Central memory CD8-positive, alpha-beta T cell (primary cell): ENCODE results near the gene FBXL20.
"Not testable (repeated sequence)": the region's sequence is repeated elsewhere in the genome, so short reads cannot be mapped to it uniquely, and the experiment has no call there.

Experiments
- ATAC-seq: fragments of 150-1000 bp; cut with Tn5 transposase; replicated peaks from 2 replicates; pipeline ENCODE4 v1.10.0; 2022; ENCODE audit warnings: mild to moderate bottlenecking, moderate FRiP score, moderate number of reproducible peaks; ENCODE audit not compliant: poor library complexity, severe bottlenecking; ENCODE audit errors: extremely low read depth
- DNase-seq, 2 donors: peaks; one replicate each; pipeline ENCODE4 v3.0.0; 2021; ENCODE audit warnings: low spot score in 2 of 2
- H3K27ac Mint-ChIP-seq: one replicate; pipeline ENCODE4 v1.8.0; 2022; ENCODE audit warnings: low read depth, mild to moderate bottlenecking, moderate library complexity, mixed read lengths
- H3K27me3 Mint-ChIP-seq: one replicate; pipeline ENCODE4 v1.8.0; 2022; ENCODE audit warnings: mixed read lengths
- H3K36me3 Mint-ChIP-seq: one replicate; pipeline ENCODE4 v1.8.0; 2022; ENCODE audit warnings: mild to moderate bottlenecking, moderate library complexity, mixed read lengths; ENCODE audit not compliant: insufficient read depth
- H3K4me1 Mint-ChIP-seq: one replicate; pipeline ENCODE4 v1.8.0; 2022; ENCODE audit warnings: mixed read lengths
- H3K4me3 Mint-ChIP-seq: one replicate; pipeline ENCODE4 v1.8.0; 2022; ENCODE audit warnings: mild to moderate bottlenecking, moderate library complexity, mixed read lengths
- H3K9me3 Mint-ChIP-seq: one replicate; pipeline ENCODE4 v1.8.0; 2022; ENCODE audit warnings: mixed read lengths

FBXL20 gene

GRCh38 chr17:39404542-39405378, 3.3 kb upstream of the FBXL20 start:
- DNase-seq (no peak), ATAC-seq (no peak)
- Mint-ChIP-seq H3K4me1 (peaks cover 13% of the 10 kb centered on the region), H3K27ac (no peak overlapping the region), H3K4me3 (no peak overlapping the region), H3K27me3 (no peaks in the 10 kb centered on the region), H3K36me3 (peaks cover 39% of the 10 kb centered on the region), H3K9me3 (no peaks in the 10 kb centered on the region)

- no peaks in the 10 kb centered on the region for H3K27me3 Mint-ChIP-seq
Observed at GRCh38 chr17:39402890-39403605, 1.6 kb upstream of the FBXL20 start.

GRCh38 chr17:39402244-39402889, 941 bp upstream of the FBXL20 start:
- no peaks in the 10 kb centered on the region for H3K9me3 Mint-ChIP-seq
- H3K27me3 Mint-ChIP-seq = no peaks in the 10 kb centered on the region
- H3K4me1 Mint-ChIP-seq = peaks cover 17% of the 10 kb centered on the region
- H3K4me3 Mint-ChIP-seq = peak overlapping the region; percentile 96
- ATAC-seq (peak; percentile 48), DNase-seq (peak; percentile 49 to 56)
- H3K27ac Mint-ChIP-seq = peak overlapping the region; percentile 94
- peaks cover 28% of the 10 kb centered on the region for H3K36me3 Mint-ChIP-seq

More at GRCh38 chr17:39402890-39403605, 1.6 kb upstream of the FBXL20 start:
- H3K4me3 Mint-ChIP-seq = peak overlapping the region; percentile 96
- no peak for DNase-seq
- ATAC-seq = no peak
- H3K27ac Mint-ChIP-seq = no peak overlapping the region
- peaks cover 30% of the 10 kb centered on the region for H3K36me3 Mint-ChIP-seq
- no peaks in the 10 kb centered on the region for H3K9me3 Mint-ChIP-seq
- H3K4me1 Mint-ChIP-seq = peaks cover 17% of the 10 kb centered on the region

GRCh38 chr17:39400547-39401411, 647 bp downstream of the FBXL20 start:
- no peaks in the 10 kb centered on the region for H3K27me3 Mint-ChIP-seq
- DNase-seq (peak in 1 of 2 donors; percentile 11), ATAC-seq (peak; percentile 7)
- peaks cover 28% of the 10 kb centered on the region for H3K36me3 Mint-ChIP-seq
- H3K9me3 Mint-ChIP-seq = no peaks in the 10 kb centered on the region
- peak overlapping the region; percentile 96 for H3K4me3 Mint-ChIP-seq
- H3K4me1 Mint-ChIP-seq = peaks cover 18% of the 10 kb centered on the region
- H3K27ac Mint-ChIP-seq = peak overlapping the region; percentile 94

GRCh38 chr17:39399791-39400190, 1.6 kb downstream of the FBXL20 start:
- no peak for DNase-seq
- Mint-ChIP-seq H3K9me3 (no peaks in the 10 kb centered on the region), H3K4me3 (peak overlapping the region; percentile 96)

GRCh38 chr17:39393736-39394135, 7.7 kb downstream of the FBXL20 start:
- DNase-seq (no peak), ATAC-seq (no peak)
- Mint-ChIP-seq H3K27ac (no peak overlapping the region), H3K4me1 (peaks cover 6% of the 10 kb centered on the region), H3K36me3 (peaks cover 7% of the 10 kb centered on the region), H3K4me3 (no peak overlapping the region), H3K9me3 (no peaks in the 10 kb centered on the region), H3K27me3 (no peaks in the 10 kb centered on the region)

More at GRCh38 chr17:39399791-39400190, 1.6 kb downstream of the FBXL20 start:
- Mint-ChIP-seq H3K36me3 (peaks cover 21% of the 10 kb centered on the region), H3K4me1 (peaks cover 22% of the 10 kb centered on the region), H3K27ac (peak overlapping the region; percentile 94), H3K27me3 (no peaks in the 10 kb centered on the region)
- ATAC-seq = no peak

GRCh38 chr17:39391448-39391847, 10.0 kb downstream of the FBXL20 start:
- Mint-ChIP-seq H3K27me3 (no peaks in the 10 kb centered on the region), H3K36me3 (peaks cover 10% of the 10 kb centered on the region), H3K9me3 (no peaks in the 10 kb centered on the region), H3K27ac (no peak overlapping the region), H3K4me1 (peaks cover 6% of the 10 kb centered on the region), H3K4me3 (no peak overlapping the region)
- DNase-seq (no peak), ATAC-seq (no peak)

GRCh38 chr17:39385040-39385439, 16.4 kb downstream of the FBXL20 start:
- no peaks in the 10 kb centered on the region for H3K9me3 Mint-ChIP-seq
- H3K27me3 Mint-ChIP-seq = no peaks in the 10 kb centered on the region
- no peak for ATAC-seq

GRCh38 chr17:39380144-39380543, 21.3 kb downstream of the FBXL20 start:
- Mint-ChIP-seq H3K27me3 (no peaks in the 10 kb centered on the region), H3K4me3 (no peak overlapping the region), H3K27ac (no peak overlapping the region), H3K9me3 (no peaks in the 10 kb centered on the region), H3K4me1 (peaks cover 40% of the 10 kb centered on the region), H3K36me3 (peaks cover 2% of the 10 kb centered on the region)
- DNase-seq = no peak
- ATAC-seq = no peak

More at GRCh38 chr17:39385040-39385439, 16.4 kb downstream of the FBXL20 start:
- H3K4me3 Mint-ChIP-seq = no peak overlapping the region
- no peak for DNase-seq
- peaks cover 19% of the 10 kb centered on the region for H3K4me1 Mint-ChIP-seq
- H3K27ac Mint-ChIP-seq = no peak overlapping the region
- peaks cover 9% of the 10 kb centered on the region for H3K36me3 Mint-ChIP-seq

GRCh38 chr17:39376434-39376833, 25.0 kb downstream of the FBXL20 start:
- no peaks in the 10 kb centered on the region for H3K9me3 Mint-ChIP-seq
- peaks cover 42% of the 10 kb centered on the region for H3K4me1 Mint-ChIP-seq
- DNase-seq = no peak
- no peak overlapping the region for H3K4me3 Mint-ChIP-seq
- no peak for ATAC-seq
- peaks cover 4% of the 10 kb centered on the region for H3K36me3 Mint-ChIP-seq
- no peaks in the 10 kb centered on the region for H3K27me3 Mint-ChIP-seq
- H3K27ac Mint-ChIP-seq = no peak overlapping the region

- not testable (repeated sequence) for ATAC-seq, H3K27ac Mint-ChIP-seq, H3K36me3 Mint-ChIP-seq, H3K27me3 Mint-ChIP-seq, H3K4me3 Mint-ChIP-seq, H3K9me3 Mint-ChIP-seq, DNase-seq
- peaks cover 13% of the 10 kb centered on the region for H3K4me1 Mint-ChIP-seq
Observed at GRCh38 chr17:39367805-39368204, 33.6 kb downstream of the FBXL20 start.

GRCh38 chr17:39365872-39366271, 35.6 kb downstream of the FBXL20 start:
- peaks cover 10% of the 10 kb centered on the region for H3K4me1 Mint-ChIP-seq
- H3K27ac Mint-ChIP-seq = no peak overlapping the region
- no peak overlapping the region for H3K4me3 Mint-ChIP-seq
- ATAC-seq (no peak), DNase-seq (no peak)
- H3K36me3 Mint-ChIP-seq = peaks cover 4% of the 10 kb centered on the region
- no peaks in the 10 kb centered on the region for H3K9me3 Mint-ChIP-seq
- no peaks in the 10 kb centered on the region for H3K27me3 Mint-ChIP-seq
